Right hindlimb (tissue), 1 donor: ENCODE results near the gene NDUFS3.
"Not testable (repeated sequence)": the region's sequence is repeated elsewhere in the genome, so short reads cannot be mapped to it uniquely, and the experiment has no call there.

Experiments used
- DNase-seq: peaks from one replicate; pipeline ENCODE4 v3.0.0-alpha.2; 2018

NDUFS3 gene

GRCh38 chr11:47578524-47579494, at the start of gene NDUFS3, which contains the start of gene KBTBD4:
Gene NDUFS3 (plus strand): TSS chr11:47579074. CDS start chr11:47579092, 18 bp downstream.
Gene KBTBD4 (minus strand): TSS chr11:47578970. CDS start chr11:47578951, 19 bp downstream.
- peak; percentile 94 for DNase-seq

- DNase-seq, result no peak
These were observed 48.9 kb upstream of the NDUFS3 start for GRCh38 chr11:47529951-47530350.

- not testable (repeated sequence) for DNase-seq
These were observed 48.2 kb upstream of the NDUFS3 start for GRCh38 chr11:47530721-47531120.

GRCh38 chr11:47531666-47532065, 47.2 kb upstream of the NDUFS3 start:
- DNase-seq, result no peak

GRCh38 chr11:47532597-47533213, 46.2 kb upstream of the NDUFS3 start:
- DNase-seq, result no peak

GRCh38 chr11:47533690-47534151, 45.2 kb upstream of the NDUFS3 start:
- DNase-seq, result no peak

GRCh38 chr11:47534704-47535251, 44.1 kb upstream of the NDUFS3 start:
- DNase-seq, result no peak

GRCh38 chr11:47536915-47537314, 42.0 kb upstream of the NDUFS3 start:
- peak; percentile 37 for DNase-seq

- DNase-seq, result no peak
These were observed 39.9 kb upstream of the NDUFS3 start for GRCh38 chr11:47538741-47539565.

- DNase-seq, result no peak
These were observed 39.2 kb upstream of the NDUFS3 start for GRCh38 chr11:47539681-47540039.

GRCh38 chr11:47541070-47541469, 37.8 kb upstream of the NDUFS3 start:
- DNase-seq, result no peak

- DNase-seq, result no peak
These were observed 33.6 kb upstream of the NDUFS3 start for GRCh38 chr11:47545298-47545697.

- not testable (repeated sequence) for DNase-seq
These were observed 32.6 kb upstream of the NDUFS3 start for GRCh38 chr11:47546274-47546673.

- no peak for DNase-seq
These were observed 28.4 kb upstream of the NDUFS3 start for GRCh38 chr11:47550288-47551047.

- no peak for DNase-seq
These were observed 27.8 kb upstream of the NDUFS3 start for GRCh38 chr11:47551086-47551485.

- DNase-seq, result no peak
These were observed 26.8 kb upstream of the NDUFS3 start for GRCh38 chr11:47552056-47552565.

GRCh38 chr11:47552566-47553405, 26.1 kb upstream of the NDUFS3 start, which contains the start of gene CELF1:
Gene CELF1 (minus strand): TSS chr11:47553132. CDS start chr11:47499523, 53,609 bp downstream.
- peak; percentile 94 for DNase-seq

GRCh38 chr11:47553406-47553743, 25.5 kb upstream of the NDUFS3 start:
- no peak for DNase-seq

- DNase-seq, result not testable (repeated sequence)
These were observed 21.9 kb upstream of the NDUFS3 start for GRCh38 chr11:47557004-47557403.

- DNase-seq, result no peak
These were observed 20.2 kb upstream of the NDUFS3 start for GRCh38 chr11:47558695-47559094.

GRCh38 chr11:47560426-47560825, 18.4 kb upstream of the NDUFS3 start:
- no peak for DNase-seq
